Adrenal gland (tissue), 5 donors: ENCODE data around the gene STON2.

Source experiments
- CTCF ChIP-seq, 6 experiments: fragments of 450-650 bp in 4 of 6; fragments of 200-600 bp in 2 of 6; sonication (generic) in 1 of 6; IDR thresholded peaks; 1 replicate in 5 of 6; 2 replicates in 1 of 6; pipeline versions ENCODE4 v1.5.1 to v1.8.0; 2016 to 2021; ENCODE audit warnings: antibody characterized with exemption in 6 of 6, mild to moderate bottlenecking in 2 of 6, moderate library complexity in 1 of 6
- POLR2A ChIP-seq, 2 donors: fragments of 450-650 bp; IDR thresholded peaks; one replicate each; pipeline ENCODE4 v1.6.1; 2017; ENCODE audit warnings: antibody characterized with exemption in 2 of 2, mild to moderate bottlenecking in 2 of 2, moderate library complexity in 1 of 2
- donor health status: DM: no; HTN: no; CAD: no.

- TF ChIP-seq CTCF (IDR thresholded peaks at IDR 0.05) (no peak), POLR2A (IDR thresholded peaks at IDR 0.05) (no peak)
Measured at GRCh38 chr14:81400202-81400678, at the start of gene STON2.
